ENCODE results near the gene CAVIN4. TPM values are rescaled to one million over a fixed set of nuclear protein-coding genes. Genes with fewer than 3 reads are reported as not detected.

Gene CAVIN4
- total RNA-seq, 1 experiment from 2014 or later, result 0.59 TPM

DNA sequence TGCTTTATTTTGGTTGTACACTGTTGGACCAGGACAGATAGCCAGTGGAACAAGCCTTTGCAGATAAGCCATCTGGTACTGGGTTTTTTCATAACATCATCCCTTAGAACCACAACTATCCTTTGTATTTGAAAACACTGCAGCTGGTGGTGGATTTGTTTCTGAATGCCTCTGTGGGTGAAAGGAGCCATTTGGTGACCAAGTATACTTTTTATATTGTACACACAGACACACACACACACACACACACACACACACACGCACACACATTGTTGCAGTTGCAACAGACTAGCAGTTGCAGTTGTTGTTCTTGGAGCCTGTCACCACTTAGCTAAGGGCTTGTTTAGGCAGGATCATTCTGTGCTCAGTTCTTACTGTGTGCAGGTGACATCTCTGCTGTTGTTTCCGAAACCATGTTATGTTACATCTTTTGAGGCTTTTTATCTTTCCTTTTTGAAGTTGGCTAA is 22.9 kb upstream of the CAVIN4 start:
- ChIA-PET RAD21 (ENCODE audit: low non-redundant PET in 1 of 2, low total read pairs in 2 of 2, uncharacterized antibody in 2 of 2, unreplicated experiment in 2 of 2) (no interaction called here), POLR2A (no interaction called here), CTCF (no interaction called here)
- H4K20me1 ChIP-seq (ENCODE audit: insufficient read depth), result no peaks in the 10 kb centered on the region
- intact Hi-C loops (cut with micrococcal nuclease), result no loop called here
- H3K4me3 ChIP-seq (replicated peaks in 1 of 2; ENCODE audit: low read depth in 1 of 2, low read length in 2 of 2), result no peak overlapping the region
- BruUV-seq (replicated peaks), result no TSS peak
- H3K27ac ChIP-seq (ENCODE audit: low read depth, low read length), result no peak overlapping the region
- H3K9me3 ChIP-seq (ENCODE audit: control insufficient read depth in 1 of 2, insufficient read depth in 1 of 2, low read depth in 1 of 2, low read length in 2 of 2), result no peaks in the 10 kb centered on the region
- no peaks in the 10 kb centered on the region for H3K36me3 ChIP-seq (ENCODE audit: control insufficient read depth in 1 of 2, insufficient read depth in 2 of 2, low read length in 2 of 2)
- H3K79me2 ChIP-seq (ENCODE audit: insufficient read depth, low read length), result no peaks in the 10 kb centered on the region
- no peak for ATAC-seq
- no peak for DNase-seq (ENCODE audit: low read depth, low spot score)
- no peak for TF ChIP-seq SIN3A (IDR thresholded peaks at IDR 0.05; ENCODE audit: low read depth)
- no peaks in the 10 kb centered on the region for H3K9me2 ChIP-seq (ENCODE audit: insufficient read depth)
- no peaks in the 10 kb centered on the region for H3K27me3 ChIP-seq (ENCODE audit: insufficient read depth, low read length)
- H3K9ac ChIP-seq (ENCODE audit: low read length), result no peak overlapping the region
- H3K4me1 ChIP-seq (ENCODE audit: control insufficient read depth in 1 of 2, insufficient read depth in 2 of 2, low read length in 2 of 2), result no peaks in the 10 kb centered on the region
- no peak overlapping the region for H2AFZ ChIP-seq (ENCODE audit: low read depth, low read length, poor library complexity, severe bottlenecking)
- H3K4me2 ChIP-seq (ENCODE audit: low read length), result no peak overlapping the region

DNA sequence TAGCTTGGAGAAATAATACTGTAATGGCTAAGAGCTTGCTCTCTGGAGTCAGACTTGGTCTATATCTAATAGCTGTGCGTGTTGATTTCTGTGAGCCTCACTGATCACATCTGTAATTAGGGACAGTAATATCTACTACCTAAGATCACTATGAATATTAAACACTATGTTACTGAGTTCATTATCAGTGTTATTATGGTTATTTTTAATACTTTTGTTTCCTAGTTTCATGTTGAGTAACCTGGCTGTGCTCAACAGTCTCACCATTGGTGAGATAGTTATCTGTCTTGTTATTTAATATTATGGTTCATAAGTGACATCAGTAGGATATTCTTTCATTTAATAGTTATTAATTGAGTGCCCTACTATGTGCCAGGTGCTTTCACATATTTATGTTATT is 22.4 kb upstream of the CAVIN4 start:
- ChIA-PET RAD21 (ENCODE audit: low non-redundant PET in 1 of 2, low total read pairs in 2 of 2, uncharacterized antibody in 2 of 2, unreplicated experiment in 2 of 2) (no interaction called here), POLR2A (no interaction called here), CTCF (no interaction called here)
- Histone ChIP-seq H2AFZ (ENCODE audit: low read depth, low read length, poor library complexity, severe bottlenecking) (no peak overlapping the region), H3K9ac (ENCODE audit: low read length) (no peak overlapping the region), H3K27ac (ENCODE audit: low read depth, low read length) (no peak overlapping the region), H3K4me2 (ENCODE audit: low read length) (no peak overlapping the region), H3K4me3 (replicated peaks in 1 of 2; ENCODE audit: low read depth in 1 of 2, low read length in 2 of 2) (no peak overlapping the region), H3K79me2 (ENCODE audit: insufficient read depth, low read length) (no peaks in the 10 kb centered on the region), H3K4me1 (ENCODE audit: control insufficient read depth in 1 of 2, insufficient read depth in 2 of 2, low read length in 2 of 2) (no peaks in the 10 kb centered on the region), H3K27me3 (ENCODE audit: insufficient read depth, low read length) (no peaks in the 10 kb centered on the region), H3K36me3 (ENCODE audit: control insufficient read depth in 1 of 2, insufficient read depth in 2 of 2, low read length in 2 of 2) (no peaks in the 10 kb centered on the region), H4K20me1 (ENCODE audit: insufficient read depth) (no peaks in the 10 kb centered on the region), H3K9me2 (ENCODE audit: insufficient read depth) (no peaks in the 10 kb centered on the region), H3K9me3 (ENCODE audit: control insufficient read depth in 1 of 2, insufficient read depth in 1 of 2, low read depth in 1 of 2, low read length in 2 of 2) (no peaks in the 10 kb centered on the region)
- no peak for ATAC-seq
- no peak for TF ChIP-seq CEBPB (IDR thresholded peaks at IDR 0.05; ENCODE audit: low read depth)
- TF ChIP-seq, protein P1, sequence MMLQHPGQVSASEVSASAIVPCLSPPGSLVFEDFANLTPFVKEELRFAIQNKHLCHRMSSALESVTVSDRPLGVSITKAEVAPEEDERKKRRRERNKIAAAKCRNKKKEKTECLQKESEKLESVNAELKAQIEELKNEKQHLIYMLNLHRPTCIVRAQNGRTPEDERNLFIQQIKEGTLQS (IDR thresholded peaks at IDR 0.05), result no peak
- TF ChIP-seq, protein P2, sequence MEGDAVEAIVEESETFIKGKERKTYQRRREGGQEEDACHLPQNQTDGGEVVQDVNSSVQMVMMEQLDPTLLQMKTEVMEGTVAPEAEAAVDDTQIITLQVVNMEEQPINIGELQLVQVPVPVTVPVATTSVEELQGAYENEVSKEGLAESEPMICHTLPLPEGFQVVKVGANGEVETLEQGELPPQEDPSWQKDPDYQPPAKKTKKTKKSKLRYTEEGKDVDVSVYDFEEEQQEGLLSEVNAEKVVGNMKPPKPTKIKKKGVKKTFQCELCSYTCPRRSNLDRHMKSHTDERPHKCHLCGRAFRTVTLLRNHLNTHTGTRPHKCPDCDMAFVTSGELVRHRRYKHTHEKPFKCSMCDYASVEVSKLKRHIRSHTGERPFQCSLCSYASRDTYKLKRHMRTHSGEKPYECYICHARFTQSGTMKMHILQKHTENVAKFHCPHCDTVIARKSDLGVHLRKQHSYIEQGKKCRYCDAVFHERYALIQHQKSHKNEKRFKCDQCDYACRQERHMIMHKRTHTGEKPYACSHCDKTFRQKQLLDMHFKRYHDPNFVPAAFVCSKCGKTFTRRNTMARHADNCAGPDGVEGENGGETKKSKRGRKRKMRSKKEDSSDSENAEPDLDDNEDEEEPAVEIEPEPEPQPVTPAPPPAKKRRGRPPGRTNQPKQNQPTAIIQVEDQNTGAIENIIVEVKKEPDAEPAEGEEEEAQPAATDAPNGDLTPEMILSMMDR (IDR thresholded peaks at IDR 0.05 in 2 of 3, conservative IDR thresholded peaks at IDR 0.05 in 1 of 3; ENCODE audit: borderline replicate concordance in 1 of 3, insufficient read depth in 1 of 3, low read depth in 2 of 3, low read length in 2 of 3), result no peak
- TF ChIP-seq, protein P3, sequence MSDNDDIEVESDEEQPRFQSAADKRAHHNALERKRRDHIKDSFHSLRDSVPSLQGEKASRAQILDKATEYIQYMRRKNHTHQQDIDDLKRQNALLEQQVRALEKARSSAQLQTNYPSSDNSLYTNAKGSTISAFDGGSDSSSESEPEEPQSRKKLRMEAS (IDR thresholded peaks at IDR 0.05), result no peak
- no peak for TF ChIP-seq FOSL1 (IDR thresholded peaks at IDR 0.05; ENCODE audit: low read depth)
- no peak for TF ChIP-seq ELF1 (IDR thresholded peaks at IDR 0.05; ENCODE audit: borderline replicate concordance, low read depth)
- TF ChIP-seq YY1 (IDR thresholded peaks at IDR 0.05; ENCODE audit: extremely low read depth, insufficient replicate concordance, low read depth, low read length), result no peak
- no peak for TF ChIP-seq EZH2 (IDR thresholded peaks at IDR 0.05)
- TF ChIP-seq ZFX (IDR thresholded peaks at IDR 0.05), result no peak
- no peak for TF ChIP-seq RAD21 (IDR thresholded peaks at IDR 0.05; ENCODE audit: low read depth)
- TF ChIP-seq, protein P4, sequence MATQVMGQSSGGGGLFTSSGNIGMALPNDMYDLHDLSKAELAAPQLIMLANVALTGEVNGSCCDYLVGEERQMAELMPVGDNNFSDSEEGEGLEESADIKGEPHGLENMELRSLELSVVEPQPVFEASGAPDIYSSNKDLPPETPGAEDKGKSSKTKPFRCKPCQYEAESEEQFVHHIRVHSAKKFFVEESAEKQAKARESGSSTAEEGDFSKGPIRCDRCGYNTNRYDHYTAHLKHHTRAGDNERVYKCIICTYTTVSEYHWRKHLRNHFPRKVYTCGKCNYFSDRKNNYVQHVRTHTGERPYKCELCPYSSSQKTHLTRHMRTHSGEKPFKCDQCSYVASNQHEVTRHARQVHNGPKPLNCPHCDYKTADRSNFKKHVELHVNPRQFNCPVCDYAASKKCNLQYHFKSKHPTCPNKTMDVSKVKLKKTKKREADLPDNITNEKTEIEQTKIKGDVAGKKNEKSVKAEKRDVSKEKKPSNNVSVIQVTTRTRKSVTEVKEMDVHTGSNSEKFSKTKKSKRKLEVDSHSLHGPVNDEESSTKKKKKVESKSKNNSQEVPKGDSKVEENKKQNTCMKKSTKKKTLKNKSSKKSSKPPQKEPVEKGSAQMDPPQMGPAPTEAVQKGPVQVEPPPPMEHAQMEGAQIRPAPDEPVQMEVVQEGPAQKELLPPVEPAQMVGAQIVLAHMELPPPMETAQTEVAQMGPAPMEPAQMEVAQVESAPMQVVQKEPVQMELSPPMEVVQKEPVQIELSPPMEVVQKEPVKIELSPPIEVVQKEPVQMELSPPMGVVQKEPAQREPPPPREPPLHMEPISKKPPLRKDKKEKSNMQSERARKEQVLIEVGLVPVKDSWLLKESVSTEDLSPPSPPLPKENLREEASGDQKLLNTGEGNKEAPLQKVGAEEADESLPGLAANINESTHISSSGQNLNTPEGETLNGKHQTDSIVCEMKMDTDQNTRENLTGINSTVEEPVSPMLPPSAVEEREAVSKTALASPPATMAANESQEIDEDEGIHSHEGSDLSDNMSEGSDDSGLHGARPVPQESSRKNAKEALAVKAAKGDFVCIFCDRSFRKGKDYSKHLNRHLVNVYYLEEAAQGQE (IDR thresholded peaks at IDR 0.05; ENCODE audit: low read depth), result no peak
- TF ChIP-seq EZH2phosphoT487 (IDR thresholded peaks at IDR 0.05; ENCODE audit: borderline replicate concordance), result no peak
- DNase-seq (ENCODE audit: low read depth, low spot score), result no peak
- no TSS peak for BruUV-seq (replicated peaks)
- intact Hi-C loops (cut with micrococcal nuclease), result no loop called here

Data from HCT116 (cell line).